Superior temporal gyrus (tissue), 1 donor: ENCODE data around the gene CCDC180.
A peak's percentile ranks its signal among the peaks of the same experiment; 100 is the strongest.
"Not testable (repeated sequence)": the region's sequence is repeated elsewhere in the genome, so short reads cannot be mapped to it uniquely, and the experiment has no call there.

Experiments used
- DNase-seq: peaks from one replicate; pipeline ENCODE4 v3.0.0-alpha.2; 2016; ENCODE audit errors: extremely low spot score

The CCDC180 gene

DNA sequence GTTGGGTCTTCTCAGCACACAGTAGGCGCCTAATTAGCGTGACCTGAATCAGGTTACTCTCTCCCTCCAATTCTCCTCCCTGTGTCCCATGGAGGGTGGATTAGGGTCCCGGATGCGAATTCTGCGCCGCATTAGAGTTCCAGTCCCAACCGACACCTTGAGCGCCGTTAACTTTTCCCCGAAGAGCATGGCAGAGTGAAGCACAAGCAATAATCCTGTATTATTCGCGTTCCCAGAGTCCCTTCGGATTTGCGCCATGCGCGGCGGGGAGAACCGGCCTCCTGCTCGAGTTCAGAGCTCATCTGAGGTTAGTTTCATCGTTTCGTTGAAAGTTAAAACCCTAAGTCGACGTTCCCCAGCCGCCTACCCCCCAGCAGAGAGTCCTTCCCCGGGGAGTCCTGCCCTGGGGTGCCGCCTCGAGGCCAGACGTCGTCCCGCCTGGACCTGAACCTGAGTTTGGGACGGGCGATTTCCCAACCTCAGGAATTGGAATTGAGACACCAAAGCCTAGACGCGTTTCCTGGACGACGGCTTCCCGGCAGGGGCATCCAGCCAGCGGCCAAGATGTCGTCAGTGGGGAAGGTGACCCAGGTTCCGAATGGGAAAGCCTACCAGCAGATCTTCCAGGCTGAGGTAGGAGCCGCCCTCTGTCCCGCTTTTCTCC, at the start of gene CCDC180:
CCDC180 (plus strand) TSS at position 160 of the 664 bp plus-strand sequence; CDS start at position 565, 405 bp downstream.
- DNase-seq = no peak

DNA sequence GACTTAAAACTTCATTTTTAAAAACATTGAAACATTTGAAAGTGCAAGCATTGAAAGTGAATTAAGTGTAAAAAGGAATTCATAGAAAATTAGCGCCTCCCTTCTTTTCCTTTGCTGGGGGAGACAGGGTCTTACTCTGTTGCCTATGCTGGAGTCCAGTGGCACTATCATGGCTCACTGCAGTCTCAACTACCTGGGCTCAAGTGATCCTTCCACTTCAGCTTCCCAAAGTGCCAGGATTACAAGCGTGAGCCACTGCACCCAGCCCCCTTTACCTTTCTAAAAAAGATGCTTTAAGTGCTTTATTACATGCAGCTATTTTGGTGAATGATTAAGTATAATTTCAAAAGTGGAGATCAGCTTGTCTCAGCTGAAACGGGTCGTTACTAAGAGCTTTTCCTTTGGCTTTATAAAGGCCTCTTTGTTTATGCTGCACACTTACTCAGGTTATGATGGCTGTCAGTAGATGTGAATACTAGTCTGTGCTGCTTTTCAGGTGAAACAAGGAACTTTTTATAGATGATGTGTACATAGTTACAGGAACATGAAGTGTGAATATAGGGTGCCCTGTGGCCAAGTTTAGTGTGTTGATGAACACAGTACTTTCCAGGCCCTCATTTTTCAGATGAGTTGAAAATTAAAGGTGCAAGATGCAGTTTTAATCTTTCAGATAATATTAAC, 47.5 kb upstream of the CCDC180 start:
- DNase-seq = not testable (repeated sequence)

DNA sequence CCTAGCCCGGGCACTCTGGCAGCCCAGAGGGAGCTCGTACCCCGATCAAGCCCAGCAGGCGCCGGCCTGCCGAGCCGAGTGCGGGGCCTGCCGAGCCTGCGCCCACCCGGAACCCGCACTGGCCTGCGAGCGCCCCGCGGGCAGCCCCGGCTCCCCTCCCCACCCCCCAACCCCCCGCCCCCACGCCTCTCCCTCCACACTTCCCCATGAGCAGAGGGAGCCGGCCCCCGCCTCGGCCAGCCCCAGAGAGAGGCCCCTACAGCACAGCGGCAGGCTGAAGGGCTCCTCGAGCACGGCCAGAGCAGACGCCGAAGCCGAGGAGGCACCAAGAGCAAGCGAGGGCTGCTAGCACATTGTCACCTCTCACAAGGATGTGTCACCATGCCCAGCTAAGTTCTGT, 36.2 kb upstream of the CCDC180 start:
- DNase-seq = no peak

DNA sequence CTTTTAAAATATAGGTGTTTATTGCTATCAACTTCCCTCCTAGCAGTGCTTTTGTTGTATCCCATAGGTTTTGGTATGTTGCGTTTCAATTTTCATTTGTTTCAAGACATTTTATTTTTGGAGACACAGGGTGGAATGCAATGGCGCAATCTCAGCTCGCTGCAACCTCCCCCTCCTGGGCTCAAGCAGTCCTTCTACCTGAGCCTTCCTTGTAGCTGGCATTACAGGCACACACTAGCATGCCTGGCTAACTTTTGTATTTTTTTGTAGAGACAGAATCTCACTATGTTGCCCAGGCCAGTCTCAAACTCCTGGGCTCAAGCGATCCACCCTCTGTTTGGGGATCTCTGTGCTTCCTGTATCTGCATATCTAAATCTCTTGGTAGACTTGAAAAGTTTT, 35.4 kb upstream of the CCDC180 start:
- no peak for DNase-seq

DNA sequence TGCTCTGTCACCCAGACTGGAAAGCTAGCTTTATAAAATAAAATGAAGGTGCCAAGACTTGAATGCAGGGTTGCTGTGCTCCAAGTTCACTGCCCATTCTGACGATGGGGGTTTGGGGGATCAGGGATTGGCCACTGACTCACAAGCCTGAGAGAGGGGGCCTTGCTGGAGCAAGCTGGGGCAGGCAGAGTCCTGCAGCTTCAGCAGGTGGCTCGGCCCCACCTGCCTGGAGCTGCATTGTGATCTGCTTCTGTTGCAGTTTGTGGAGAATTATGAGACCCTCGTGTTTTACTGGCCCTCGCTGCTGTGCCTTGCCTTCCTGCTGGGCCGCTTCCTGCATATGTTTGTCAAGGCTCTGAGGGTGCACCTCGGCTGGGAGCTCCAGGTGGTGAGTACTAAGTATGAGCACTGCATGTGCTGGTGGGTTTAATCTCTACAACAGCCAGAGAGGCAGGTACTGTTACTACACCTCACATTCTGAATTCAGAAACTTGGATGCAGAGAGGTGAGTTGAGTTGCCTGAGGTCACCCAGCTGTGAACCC, 31.1 kb upstream of the CCDC180 start:
- DNase-seq = no peak

DNA sequence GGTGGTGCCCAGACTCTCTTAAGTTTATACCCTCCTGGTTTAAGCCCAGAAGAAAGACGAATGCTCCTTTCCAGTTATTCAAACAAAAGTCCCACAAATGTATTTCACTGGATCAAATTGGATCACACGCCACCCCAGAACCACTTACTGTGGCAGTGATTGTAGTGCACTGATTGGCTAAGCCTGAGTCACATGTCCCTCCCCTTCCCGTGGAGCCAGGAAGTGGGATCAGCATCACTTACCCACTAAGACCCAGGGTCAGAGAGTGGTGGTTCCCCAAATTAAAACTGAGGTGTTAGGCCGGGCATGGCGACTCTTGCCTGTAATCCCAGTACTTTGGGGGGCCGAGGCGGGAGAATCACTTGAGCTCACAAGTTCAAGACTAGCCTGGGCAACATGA, 29.5 kb upstream of the CCDC180 start:
- DNase-seq = no peak

DNA sequence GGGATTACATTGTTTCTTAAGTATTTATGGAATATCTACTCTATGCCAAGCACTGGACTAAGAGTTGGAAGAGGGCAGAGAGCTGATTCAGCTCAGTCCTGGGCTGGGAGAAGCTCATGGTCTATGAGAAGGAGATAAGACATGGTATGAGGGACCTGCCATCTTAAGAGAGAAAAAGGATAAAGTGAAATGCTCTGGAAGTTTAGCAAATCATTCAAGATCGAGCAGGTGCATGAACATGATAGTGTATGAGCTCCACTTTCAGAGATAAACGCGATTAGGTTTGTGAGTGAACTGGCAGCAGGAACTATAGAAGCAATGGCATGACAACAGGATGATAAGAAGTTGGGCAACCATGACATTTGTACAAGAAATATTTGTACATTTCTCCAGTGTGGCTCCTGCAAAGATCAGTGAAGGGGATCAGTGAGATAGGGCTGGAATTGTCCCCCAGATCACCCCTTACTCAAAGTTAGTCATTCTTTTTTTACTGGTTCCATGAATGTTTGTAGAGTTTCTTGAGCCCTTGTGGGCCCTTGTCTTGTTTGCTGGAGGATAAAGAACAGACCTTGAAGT, 26.6 kb upstream of the CCDC180 start:
- DNase-seq = no peak

DNA sequence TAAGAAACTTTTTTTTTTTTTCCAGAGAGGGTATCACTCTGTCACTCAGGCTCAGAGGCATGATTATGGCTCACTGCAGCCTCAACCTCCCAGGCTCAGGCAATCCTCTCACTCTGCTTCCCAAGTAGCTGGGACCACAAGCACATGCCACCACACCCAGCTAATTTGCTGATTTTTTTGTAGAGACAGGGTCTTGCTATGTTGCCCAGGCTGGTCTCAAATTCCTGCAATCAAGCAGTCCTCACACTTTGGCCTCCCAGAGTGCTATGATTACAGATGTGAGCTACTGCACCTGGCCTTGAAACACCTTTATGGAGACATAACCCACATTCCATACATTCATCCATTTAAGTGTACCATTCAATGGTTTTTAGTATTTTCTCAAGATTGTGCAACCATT, 23.7 kb upstream of the CCDC180 start:
- no peak for DNase-seq

DNA sequence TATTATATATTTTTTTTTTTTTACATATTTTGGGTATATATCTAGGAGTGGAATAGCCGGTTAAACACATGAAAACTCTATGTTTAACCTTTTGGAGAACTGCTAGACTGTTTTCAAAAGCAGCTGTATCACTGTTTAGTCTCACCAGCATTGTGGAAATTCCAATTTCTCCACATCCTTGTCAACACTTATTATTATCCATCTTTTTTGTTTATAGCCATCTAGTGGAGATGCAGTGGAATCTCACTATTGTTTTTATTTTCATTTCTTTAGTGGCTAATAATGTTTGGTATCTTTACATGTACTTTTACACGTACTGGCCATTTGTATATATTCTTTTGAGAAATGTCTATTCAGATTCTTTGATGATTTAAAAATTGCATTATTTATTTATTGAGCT, 22.7 kb upstream of the CCDC180 start:
- no peak for DNase-seq

DNA sequence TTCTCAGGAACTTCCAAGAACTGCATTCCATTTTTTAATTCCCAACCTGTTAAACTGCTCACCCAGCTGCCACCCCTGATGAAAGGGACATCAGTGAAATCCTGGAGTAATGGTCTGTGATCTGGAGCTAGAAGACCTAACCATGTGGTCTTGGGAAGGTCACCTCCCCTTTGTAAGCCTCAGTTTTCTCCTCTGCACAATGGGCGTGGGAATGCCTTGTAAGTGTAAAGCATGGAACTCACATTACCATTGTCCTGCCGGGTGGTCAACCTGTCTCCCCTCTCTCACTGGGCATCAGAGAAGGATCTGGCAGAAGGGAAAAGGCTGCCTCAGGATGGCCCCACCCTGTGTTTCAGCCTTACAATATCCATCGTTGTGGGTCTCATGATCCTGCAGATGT, 15.3 kb upstream of the CCDC180 start:
- DNase-seq = no peak

DNA sequence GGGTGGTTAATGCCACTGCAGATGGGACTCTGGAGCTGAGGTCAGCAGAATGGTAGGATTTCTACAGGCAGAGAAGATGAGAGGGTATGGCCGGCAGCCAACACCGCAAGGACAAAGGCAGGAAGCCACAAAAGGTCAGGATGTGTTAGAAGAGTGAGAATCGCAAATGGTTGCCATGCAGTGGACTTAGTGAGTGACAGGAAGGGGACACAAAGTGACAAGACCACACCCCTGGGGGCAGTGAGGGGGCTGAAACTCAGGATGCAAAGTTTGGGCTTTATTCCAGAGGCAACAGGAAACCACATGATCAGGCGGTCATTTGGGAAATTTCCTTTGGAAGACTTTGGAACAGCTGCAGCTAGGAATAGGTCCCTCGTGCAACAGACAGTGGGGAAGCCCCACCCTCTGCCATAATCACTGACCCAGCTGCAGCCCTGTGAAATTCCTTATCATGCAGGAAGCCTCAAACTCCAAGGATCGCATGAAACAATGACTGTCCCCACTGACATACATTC, 14.2 kb upstream of the CCDC180 start:
- DNase-seq = no peak

DNA sequence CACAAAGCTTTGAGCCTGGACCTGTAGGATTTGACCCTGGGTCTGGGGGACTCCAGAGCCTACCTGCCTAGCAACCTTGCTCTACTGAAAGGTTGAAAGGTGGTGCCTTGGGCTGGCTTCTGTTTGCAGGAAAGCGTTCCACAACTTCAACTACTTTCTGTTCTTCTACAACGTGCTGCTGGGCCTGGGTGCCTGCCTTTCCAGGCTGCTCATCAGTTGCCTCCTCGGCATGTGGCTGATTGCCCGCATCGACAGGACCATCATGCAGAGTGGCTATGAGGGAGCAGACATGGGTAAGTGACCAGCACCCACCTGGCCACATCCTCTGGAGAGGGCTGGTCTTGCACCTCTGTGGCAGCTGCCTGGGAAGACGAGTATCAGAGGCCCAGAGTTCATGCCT, 13.6 kb upstream of the CCDC180 start:
- no peak for DNase-seq

DNA sequence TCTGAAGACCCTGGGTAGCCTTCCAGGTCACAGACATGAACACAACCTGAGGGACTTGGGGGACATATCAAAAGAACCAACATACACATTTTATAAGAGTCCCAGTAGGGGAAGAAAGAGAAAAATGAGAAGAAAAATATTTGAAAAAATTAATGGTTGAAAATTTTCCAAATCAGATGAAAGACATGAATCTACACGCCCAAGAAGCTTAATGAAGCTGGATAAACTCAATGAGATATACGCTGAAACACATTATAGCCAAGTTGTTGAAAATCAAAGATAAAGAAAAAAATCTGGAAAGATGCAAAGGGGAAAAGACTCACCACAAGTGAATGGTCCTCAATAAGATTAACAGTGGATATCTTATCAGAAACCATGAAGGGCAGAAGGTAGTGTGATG, 9.6 kb upstream of the CCDC180 start:
- no peak for DNase-seq

DNA sequence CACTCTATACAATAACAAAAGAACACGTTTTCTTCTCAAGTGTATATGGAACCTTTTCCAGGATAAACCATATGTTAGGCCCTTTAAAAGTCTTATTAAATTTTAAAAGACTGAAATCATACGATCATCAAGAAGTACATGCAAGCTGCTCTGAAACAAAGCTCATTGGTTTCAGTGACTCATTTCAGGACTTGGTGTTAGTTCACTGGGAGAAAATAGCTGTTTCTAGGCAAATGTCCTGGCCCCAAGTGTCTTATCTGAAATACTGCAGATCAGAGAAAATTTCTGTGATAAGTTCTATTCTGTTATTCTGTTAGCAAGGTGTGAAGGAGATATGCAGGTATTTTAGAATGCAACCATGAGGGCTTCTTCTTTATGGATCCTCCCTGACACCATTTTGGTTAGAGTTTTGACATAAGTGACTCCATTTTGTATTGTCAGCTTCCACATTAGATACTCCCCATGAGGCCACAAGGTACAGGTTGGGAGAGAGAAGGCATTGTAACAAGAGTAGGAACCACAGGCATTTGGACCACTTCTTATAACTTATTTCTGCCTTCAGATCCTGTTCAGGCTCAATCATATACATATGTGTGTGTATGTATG, 7.5 kb upstream of the CCDC180 start:
- DNase-seq = no peak

DNA sequence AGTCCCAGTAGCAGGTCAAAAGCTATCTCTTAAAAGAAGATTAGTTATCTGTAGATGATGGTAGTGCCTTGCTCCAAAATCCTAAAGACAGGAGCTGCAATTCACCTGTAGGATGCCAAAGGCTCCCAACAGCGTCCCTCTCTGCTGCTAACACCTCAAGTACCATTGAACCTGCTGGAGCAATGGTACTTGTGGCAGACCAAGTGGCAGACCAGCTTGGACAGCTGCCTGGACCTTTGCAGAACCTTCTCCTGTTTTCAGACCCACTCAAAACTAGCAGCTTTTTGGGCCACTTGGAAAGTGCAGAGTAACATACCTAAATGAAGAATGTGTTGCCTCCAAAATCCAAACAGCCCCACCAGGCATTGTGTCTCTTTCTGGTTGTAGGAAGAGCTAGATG, 6.9 kb upstream of the CCDC180 start:
- DNase-seq = no peak

DNA sequence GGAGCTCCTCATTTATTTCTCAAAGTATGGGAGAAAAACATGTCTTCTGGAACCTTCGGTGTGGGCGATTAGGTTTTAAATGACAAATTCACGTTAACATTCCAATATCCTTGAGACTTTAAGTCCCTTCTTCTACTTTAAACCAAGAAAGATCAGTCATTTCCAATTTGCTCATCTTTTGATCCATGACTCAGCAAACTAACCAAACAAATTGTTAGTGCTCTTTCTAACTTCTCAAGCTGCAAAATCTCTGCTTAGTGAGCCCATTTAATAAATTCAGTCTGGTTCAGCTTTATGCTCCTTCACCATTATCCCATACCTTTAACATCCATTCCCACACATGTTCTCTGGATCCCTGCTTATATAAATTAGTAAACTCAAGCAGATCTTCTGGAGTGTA, 5.5 kb upstream of the CCDC180 start:
- no peak for DNase-seq

DNA sequence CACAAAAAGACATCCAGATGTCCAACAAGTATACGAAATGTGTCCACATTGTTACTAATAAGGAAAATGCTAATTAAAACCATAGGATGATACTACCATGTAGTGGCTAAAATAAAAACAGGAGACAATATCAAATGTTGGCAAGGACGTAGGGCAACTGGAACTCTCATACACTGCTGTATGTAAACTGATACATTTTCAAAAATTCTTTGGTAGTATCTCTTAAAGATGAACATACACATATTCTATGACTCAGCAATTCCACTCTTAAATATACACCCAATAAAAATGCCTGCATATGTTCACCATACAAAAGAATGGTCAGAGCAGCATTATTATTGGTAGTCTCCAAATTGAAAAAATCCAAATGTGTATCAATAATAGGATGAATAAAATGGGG, 2.9 kb upstream of the CCDC180 start:
- no peak for DNase-seq

DNA sequence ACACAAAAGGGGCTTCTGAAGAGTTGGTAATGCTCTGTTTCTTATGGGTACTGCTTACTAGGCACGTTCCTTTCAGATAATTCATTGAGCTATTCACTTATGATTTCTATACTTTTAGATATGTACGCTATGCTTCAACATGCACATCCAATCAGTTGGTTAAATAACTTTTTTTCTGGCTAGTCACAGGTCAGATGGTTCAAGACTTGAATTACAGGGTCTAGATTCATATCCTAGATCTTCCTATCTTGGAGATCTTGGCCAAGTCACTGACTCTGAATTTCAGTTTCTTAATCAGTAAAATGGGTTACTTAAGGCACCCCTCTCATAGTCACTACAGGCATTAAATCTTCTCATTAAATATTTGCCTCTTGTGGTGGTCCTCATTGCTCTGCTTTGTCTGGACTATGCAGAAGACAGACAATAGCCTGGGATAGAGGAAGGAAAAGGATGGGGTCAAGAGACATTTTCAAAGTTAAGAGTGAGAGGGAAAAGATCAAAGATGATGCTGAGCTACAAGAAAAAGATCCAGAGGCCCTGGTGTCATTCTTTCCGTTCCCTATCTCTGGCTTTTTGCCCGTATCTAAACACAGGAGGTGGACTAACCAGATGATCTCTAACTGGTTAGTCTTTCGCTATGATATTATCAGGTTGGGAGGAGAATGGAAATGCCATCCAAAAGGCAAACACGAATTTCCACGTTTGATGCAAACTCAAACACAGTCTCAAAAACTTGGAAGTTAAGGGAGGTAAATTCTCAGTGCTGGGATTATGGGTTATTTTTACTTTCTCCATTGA, 1.8 kb upstream of the CCDC180 start:
- no peak for DNase-seq

DNA sequence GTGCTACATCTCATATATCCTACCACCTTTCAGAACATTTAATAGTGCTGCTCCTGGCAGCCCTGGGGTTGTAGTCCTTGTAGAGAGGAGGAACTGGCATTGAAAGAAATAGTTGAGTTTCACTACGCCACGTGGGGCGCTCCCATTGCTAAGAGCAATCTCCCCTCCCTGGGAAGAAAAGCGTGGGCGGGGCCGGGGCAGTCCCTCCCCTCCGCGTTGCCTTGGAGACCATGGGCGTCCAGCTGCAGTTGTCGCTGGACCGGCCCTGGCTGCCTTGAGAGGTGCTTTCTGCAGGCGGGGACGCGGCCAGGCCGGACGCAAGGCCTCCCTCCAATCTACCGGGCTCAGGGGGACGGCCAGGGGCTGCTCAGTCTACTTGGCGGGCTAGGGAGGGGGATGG, 368 bp upstream of the CCDC180 start:
- peak; percentile 67 for DNase-seq

DNA sequence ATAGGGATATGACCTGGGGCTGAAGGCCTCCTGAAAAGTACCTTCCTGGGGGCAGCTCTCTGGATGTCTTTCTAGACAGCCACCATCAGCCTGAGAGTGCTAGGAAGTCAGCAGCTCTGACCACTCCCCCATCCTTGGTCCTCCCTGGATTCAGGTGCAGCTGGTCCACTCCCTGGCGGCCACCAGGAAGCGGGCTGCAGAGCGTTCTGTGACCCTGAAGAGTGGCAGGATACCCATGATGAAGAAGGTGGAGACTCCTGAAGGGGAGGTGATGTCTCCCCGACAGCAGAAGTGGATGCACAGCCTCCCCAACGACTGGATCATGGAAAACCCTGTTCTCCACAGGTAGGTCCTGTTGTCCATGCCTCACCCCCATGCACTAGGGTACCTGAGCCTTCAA, 1.8 kb downstream of the CCDC180 start:
- DNase-seq = no peak

DNA sequence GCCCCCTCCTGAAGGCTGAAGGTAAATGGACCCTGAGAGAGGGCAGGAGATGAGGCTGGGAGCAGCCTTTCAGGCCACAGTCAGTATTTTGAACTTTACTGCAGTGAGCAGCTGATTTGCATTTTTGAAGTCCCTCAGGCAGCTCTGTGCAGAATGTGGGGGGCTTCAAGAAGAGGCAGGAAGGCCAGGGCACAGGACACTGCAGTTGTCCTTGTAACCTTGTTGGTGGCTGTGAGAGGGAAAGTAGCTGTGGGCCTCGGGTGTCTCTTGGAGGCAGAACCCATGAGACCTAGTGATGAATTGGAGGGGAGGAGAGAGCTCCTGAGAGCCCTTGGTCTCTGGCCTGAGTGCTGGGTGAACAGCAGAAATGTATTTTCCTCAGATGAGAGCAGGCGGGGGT, 2.6 kb downstream of the CCDC180 start:
- DNase-seq = no peak

DNA sequence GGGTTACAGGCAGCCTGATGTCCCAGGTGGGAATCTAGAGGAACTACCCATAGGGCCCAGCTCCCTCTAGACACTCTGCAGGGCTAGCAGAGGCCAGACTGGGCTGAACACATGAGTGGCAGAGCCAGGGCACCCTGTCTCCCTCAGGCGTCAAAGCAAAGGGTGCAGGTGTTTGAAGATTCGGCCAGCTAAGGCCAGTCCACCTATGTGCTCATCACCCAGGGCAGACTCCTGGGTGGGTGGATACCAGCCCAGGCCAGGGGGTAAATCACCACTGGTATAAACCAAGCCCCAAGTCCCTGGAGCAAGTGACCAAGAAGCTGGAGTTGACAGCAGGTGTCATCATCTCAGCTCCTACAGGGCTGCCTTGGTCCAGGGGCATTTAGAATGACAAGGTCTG, 3.4 kb downstream of the CCDC180 start:
- DNase-seq = no peak
